GM19099 (cell line): Measurements from ENCODE around the gene AKR1B1.

Experiments
- POLR2A ChIP-seq: IDR thresholded peaks from 3 replicates; pipeline ENCODE4 v1.6.1; 2011; ENCODE audit warnings: low read depth; ENCODE audit not compliant: insufficient read length; ENCODE audit errors: extremely low read depth

The AKR1B1 gene

DNA sequence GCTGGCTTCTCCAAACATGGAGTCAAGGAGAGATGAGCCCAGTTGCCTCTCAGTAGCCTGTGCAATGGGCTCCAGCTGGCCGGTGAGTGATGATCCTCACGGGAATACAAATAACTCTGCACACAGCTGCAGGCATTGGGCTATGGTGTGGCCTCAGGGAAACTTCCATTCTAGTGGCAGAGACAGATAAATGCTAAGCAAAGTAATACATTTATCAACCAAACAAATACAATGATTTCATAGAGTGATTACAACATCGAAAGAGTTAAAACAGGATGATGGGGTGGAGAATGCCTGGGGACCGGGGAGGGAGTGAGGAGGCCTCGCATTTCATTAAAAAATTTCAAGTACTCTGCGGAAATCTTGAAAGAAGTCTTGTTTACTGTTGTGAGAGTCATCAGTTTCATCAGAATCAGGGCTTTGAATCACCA lies 15.0 kb upstream of the AKR1B1 start:
- TF ChIP-seq POLR2A: no peak

GRCh38 chr7:134472572-134473244 lies 13.8 kb upstream of the AKR1B1 start:
- TF ChIP-seq POLR2A: no peak

DNA sequence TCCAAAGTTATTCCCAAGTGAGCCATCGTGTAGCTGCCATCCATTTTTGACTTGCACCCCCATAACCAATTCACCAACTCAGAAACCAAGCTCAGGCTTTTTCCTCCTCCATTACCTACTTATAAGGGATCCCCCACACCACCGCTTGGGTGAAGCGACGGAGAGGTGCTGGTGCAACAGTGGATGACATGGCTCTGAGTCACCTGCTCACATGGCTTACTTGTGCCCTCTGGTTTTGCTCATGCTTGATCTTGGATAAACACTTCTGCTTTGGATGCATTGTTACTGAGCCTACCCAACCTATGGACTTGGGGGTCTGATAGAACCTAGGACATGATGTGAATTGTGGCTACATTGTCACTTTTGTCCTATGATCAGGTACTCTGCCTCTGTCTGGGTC lies 12.0 kb upstream of the AKR1B1 start:
- TF ChIP-seq POLR2A: no peak

GRCh38 chr7:134469622-134470021 lies 10.7 kb upstream of the AKR1B1 start:
- TF ChIP-seq POLR2A: no peak

DNA sequence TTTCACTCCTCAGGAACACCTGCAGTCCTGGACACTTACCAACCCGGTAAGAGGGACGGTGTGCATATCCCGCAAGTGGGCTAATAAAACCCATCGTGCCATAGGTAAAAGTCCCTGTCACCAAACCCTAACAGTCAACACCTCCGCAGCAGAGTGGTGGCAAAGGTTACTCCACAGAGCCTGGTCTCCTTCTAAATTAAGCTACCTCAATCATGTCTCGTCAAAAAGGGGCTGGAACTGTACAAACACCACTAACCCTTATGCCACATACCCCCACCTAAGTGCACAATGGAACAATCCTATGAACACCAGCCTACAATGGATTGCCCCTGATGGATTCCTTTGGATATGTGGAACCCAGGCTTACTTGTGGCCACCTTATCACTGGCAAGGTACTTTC lies 9.6 kb upstream of the AKR1B1 start:
- TF ChIP-seq POLR2A: no peak

- no peak for TF ChIP-seq POLR2A
These were observed 9.2 kb upstream of the AKR1B1 start for GRCh38 chr7:134468054-134468453.

DNA sequence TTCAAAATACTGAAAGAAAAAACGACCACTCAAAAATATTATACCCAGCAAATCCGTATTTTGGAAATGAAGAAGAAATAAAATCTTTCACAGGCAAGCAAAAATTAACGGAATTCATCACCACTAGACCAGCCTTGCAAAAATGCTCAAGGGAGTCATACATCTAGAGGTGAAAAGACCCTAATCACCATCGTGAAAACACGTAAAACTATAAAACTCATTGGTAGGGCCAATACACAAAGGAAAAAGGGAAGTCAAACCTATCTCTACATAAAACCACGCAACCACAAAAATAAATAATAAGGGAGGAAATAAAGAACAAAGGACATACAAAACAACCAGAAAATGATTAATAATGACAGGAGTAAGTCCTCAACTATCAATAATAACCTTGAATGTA lies 6.6 kb upstream of the AKR1B1 start:
- TF ChIP-seq POLR2A: no peak

DNA sequence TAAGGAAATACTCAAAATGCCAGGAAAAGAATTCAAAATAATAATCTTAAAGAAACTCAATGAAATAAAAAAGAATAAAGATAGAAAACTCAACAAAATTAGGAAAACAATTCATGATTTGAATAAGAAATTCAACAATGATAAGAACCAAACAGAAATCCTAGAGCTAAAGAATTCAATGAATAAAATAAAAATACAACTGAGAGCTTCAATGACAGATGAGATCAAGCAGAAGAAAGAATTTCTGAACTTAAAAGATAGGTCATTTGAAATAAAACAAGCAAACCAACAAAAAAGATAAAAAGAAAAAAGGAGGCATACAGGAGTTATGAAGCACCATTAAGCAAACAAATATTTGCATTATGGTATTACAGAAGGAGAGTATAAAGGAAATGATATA lies 5.6 kb upstream of the AKR1B1 start:
- no peak for TF ChIP-seq POLR2A

DNA sequence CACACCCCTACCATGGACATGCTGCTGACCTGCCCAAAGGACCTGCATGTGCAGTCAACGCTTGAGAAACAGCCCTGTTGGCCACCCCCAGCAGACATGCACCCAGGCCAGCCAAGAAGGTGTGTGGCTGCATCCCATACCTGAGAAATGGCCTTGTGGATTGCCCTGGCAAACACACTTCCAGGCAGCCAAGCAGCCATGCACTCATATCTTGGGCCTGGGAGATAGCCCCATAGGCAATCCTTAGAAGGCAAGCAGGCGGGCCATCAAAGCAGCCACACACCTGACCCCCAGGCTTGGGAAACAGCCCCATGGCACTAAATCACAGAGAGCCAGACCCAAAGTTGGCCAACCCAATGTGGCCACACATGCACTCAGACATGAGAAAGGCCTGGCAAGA lies 4.9 kb upstream of the AKR1B1 start:
- no peak for TF ChIP-seq POLR2A

DNA sequence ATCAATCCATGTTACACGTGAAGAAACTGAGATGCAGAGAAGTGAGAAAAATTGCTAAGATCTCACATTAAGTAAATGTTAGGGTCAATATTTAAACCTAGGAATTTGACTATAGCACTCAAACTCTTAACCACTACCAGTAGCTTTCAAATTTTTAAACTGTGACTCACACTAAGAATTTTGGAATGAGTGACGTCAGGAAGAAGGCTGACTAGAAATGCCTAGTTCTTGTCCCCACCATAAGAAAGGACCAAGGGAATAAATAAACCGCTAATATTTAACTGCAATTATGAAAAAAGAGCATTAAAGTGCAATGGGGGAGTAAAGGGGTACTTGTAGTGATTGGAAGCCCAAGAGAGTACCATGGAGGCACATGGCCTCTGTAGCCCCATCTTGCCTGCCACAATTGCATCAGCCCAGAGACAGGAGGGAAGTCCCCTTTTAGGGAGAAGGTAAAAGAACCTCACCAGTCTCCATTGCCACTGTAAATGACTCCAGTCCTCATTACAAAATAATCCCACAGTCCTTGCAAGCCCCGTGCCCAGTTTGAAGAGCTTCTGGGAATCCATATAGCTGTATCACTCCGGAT lies 3.5 kb upstream of the AKR1B1 start:
- TF ChIP-seq POLR2A: no peak

- no peak for TF ChIP-seq POLR2A
These were observed 3.0 kb upstream of the AKR1B1 start for GRCh38 chr7:134461916-134462315.

DNA sequence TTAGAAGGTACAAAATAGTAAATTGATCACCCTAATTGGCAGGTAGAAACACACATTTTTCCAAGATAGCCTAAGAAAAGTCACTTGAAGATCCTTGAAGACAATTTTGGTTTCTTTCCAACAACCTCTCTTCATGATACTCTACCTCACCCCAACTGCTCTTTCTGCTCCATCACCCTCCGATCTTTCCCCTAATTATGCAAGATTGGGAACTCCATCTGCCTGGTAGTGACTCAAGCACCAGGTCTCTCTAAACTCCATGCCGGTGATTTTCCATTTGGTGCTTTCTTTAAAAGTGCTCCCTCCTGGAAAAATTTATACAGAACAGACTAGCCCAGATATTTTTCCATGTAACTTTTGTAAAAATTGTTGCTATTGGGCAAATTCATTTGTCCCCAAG lies 1.1 kb upstream of the AKR1B1 start:
- no peak for TF ChIP-seq POLR2A

- TF ChIP-seq POLR2A: no peak
These were observed 527 bp downstream of the AKR1B1 start for GRCh38 chr7:134458341-134458805.

DNA sequence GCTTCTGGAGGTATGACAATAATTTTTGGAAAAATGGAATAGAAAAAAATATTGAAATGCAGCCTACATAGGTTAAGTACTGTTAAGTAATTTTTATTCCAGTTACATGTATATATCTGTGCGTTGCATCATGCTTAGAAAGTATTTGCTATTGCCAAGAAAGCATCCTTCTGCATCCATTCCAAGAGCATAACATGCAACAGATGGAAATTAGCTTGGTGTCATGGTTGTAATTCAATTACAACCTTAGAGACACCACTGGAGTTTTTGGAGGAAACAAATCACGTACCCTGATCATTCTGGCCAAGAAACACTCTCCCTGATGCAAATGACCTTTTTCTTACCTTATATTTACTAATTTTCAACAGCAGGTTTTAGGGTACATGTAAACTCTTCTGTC lies 1.7 kb downstream of the AKR1B1 start:
- no peak for TF ChIP-seq POLR2A

DNA sequence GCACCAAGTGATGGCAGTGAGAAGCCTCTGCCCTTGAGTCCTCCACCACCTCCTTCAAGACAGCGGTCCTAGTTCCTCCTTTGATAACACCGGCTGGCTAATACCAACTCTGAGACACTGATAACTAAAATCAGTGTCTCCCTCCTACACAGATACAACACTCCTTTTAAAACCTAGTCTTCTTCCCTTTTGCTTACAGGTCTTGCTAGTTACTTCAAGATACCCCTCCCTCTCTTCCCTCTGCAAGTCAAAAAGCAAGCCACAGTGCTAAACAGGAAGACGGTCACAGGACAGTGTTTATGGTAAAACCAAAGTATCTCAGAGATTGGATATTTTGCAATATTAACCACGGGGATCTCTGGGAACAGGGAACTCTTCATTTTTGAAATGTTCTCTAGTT lies 4.6 kb downstream of the AKR1B1 start:
- no peak for TF ChIP-seq POLR2A

- TF ChIP-seq POLR2A: no peak
These were observed 5.4 kb downstream of the AKR1B1 start for GRCh38 chr7:134453518-134453917.

DNA sequence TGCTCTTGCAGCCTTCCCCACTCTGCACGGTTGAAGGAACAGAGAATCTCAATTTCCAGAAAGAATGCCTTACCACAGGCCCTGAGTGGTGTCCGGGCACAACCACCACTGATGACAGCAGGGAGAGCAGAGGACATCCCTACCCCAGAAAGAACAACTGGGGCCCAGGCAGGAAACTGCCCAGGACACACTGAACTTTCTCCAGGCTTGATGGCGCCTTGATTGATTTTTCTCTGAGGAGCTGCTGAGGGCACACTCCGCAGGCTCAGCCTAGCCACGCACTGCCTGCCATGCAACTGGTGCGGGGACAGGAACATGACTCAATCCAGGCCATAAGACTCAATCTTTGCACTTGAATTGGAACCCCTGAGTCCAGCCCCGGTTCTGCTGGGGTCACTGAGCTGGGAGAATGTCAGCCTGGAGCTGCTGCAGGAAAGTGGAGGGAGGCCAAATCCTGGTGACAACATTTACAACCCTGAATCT lies 5.9 kb downstream of the AKR1B1 start:
- TF ChIP-seq POLR2A: no peak

DNA sequence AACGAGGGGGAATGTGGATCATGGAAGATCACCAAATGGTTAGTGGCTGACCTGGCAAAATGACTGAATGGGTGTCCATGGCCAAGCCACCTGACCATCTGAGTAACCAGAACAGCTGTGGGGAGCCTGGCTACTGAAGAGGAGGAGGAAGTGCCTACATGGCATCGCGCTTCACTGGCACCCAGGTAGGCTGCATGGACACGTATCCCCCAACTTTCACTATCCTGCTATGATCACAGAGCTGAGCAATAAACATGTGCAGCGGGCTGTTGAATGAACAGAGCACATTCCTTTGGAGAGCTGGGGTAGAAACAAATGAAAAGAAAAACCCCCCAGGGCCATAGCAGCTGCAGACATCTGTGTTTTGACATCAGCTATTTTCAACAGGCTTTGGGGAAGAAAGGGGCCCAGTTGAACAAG lies 6.5 kb downstream of the AKR1B1 start:
- no peak for TF ChIP-seq POLR2A

- no peak for TF ChIP-seq POLR2A
These were observed 7.2 kb downstream of the AKR1B1 start for GRCh38 chr7:134451656-134452055.
